HTR-8/SVneo (cell line): ENCODE measurements around the gene SHISA3.

Experiments used
- DNase-seq: peaks from one replicate; pipeline ENCODE4 v3.0.0; 2011; ENCODE audit warnings: low spot score, mixed read lengths; ENCODE audit not compliant: insufficient read length
- FAIRE-seq: peaks from 2 replicates; lab custom pipeline; 2011; peaks lifted over from hg19 to GRCh38; lab: Jason Lieb, UNC

Gene SHISA3

DNA sequence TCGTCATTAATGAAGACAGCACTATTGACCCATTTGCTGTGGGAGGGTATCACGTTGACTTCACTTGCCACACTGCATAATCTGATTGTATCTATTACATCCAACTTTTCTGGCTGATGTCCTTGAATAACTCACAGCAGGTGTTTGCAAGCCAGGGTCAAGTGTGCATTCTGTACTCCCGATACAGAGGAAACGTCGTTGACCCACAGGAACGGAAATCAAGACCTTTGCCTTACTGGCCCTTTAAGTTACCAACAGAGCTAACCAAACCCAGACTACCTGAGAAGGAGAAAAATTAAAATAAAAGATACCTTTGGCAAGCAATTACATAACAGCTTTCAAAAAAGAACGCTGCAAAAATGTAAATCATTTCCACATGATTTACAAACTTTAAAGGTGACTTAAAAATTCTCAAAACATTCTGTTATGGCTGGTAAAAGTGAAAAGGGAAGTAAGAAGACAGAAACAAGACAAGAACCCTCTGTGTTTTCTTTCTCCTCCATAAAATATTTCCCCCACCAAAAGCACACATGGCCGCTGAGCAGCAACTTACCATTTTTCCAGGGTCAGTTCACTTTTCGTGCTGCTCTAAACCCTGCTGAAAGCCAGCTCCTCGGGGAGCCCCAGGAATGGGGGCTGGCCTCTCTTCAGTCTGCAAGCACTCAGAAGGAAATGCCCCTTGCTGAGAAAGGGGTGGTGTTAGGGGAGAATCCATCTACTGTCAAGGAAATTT lies 6.5 kb upstream of the SHISA3 start:
- FAIRE-seq, result no peak
- no peak for DNase-seq

DNA sequence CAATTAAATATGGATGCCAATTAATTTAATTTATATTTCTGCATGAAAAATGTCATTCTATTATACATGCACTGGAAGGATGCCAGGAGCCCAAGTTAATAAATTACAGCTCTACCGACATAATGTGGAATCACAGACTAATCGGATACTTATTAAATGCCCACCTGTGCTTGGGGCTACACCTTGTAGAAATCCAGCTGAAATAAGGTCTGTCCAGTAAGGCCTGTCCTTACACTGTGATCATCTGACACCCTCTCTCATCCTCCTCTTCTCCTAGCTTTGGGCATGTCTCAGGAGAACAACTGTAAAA lies 6.0 kb upstream of the SHISA3 start:
- FAIRE-seq, result no peak
- no peak for DNase-seq

DNA sequence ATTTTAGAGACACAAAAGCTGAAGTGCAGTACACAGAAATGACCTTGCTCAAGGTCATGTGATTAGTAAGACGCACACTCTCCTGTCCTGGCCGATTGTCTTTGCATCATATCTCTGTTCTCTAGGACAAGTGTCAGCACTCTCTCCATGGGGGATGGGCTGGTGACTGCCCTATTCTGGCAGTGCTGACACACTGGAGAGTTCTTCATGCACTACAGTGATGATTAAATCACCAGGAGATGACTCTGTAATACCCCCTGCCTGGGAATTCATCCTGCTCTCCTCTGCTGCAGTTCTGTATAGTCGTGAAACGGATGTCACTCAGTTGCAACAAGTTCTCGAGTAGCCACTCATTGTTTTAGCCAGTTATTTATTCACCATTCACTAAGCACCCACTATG lies 5.3 kb upstream of the SHISA3 start:
- DNase-seq (no peak), FAIRE-seq (no peak)

- no peak for FAIRE-seq
- no peak for DNase-seq
These were observed 4.9 kb upstream of the SHISA3 start for GRCh38 chr4:42392436-42392835.

- FAIRE-seq, result no peak
- no peak for DNase-seq
These were observed 1.7 kb upstream of the SHISA3 start for GRCh38 chr4:42395595-42395994.

DNA sequence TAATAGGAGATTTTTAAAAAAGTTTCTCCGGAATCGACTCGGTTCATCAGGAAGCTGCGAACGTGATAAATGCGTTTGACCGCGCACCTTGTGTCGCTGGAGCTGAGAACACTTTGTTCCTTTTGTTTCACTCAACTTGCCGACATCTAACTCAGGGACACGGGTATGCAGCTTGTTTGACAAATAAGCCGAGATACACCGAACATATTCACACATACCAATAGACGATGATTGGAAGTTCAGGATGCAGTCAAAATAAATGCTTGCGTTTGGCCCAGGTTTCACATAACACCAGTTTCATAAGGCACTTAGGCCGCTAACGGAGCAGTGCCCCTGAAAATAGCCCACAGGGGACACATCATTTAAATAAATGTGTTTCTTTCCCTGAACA lies 932 bp upstream of the SHISA3 start:
- FAIRE-seq (no peak), DNase-seq (no peak)

DNA sequence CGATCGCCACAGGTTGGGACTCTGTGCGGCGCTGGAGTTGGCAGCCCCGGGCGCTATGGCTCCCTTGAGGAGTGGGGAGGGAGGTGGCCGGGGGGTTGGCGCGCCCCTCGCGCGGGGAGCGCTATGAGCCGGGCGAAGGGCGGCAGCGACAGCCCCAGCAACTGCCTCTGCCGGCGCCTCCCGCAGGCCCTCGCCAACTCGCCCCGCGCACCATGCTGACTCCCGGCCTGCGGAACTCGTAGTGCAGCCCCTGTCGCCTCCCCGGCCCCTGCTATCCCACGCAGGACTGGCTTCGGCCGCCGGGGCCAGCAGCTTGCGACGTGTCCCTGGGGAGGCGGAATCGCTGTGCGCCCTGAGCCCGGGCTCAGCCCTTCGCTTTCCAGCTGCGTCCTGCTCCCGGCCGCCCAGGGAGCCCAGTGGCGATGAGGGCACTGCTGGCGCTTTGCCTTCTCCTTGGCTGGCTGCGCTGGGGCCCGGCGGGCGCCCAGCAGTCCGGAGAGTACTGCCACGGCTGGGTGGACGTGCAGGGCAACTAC lies 415 bp downstream of the SHISA3 start:
- DNase-seq (peak; percentile 20), FAIRE-seq (no peak)

DNA sequence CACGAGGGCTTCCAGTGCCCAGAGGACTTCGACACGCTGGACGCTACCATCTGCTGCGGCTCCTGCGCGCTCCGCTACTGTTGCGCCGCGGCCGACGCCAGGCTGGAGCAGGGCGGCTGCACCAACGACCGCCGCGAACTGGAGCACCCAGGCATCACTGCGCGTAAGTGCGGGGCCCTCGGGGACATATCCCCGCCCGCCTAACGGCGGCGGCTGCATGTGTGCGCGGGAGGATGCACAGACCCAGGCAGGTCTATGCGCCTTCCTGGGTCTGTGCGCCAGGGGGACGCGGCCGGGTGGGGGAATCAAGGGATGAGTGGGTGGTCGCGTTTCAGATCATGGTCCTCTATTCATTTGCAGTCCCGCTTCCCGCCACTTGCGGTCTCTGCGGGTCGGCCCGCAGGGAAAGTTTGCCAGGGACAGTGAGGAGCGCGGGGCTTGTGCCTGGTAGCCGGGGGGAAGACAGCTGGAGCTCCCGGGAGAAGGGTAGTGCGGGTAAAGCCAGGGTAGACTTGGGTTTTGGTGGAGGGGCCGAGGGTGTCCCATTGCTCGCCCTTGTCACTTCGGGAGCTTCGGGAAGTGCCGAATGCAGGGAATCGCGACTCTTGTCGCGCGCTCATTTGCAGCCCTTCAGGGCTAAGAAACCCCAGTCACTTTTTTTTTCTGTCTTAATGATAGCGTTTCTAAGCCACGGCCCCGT lies 1.0 kb downstream of the SHISA3 start:
- no peak for DNase-seq

GRCh38 chr4:42398871-42399331 lies 1.6 kb downstream of the SHISA3 start:
- no peak for FAIRE-seq
- no peak for DNase-seq

More for the DNA sequence above, 1.0 kb downstream of the SHISA3 start:
- no peak for FAIRE-seq

GRCh38 chr4:42399393-42399792 lies 2.1 kb downstream of the SHISA3 start:
- no peak for FAIRE-seq
- DNase-seq, result no peak

DNA sequence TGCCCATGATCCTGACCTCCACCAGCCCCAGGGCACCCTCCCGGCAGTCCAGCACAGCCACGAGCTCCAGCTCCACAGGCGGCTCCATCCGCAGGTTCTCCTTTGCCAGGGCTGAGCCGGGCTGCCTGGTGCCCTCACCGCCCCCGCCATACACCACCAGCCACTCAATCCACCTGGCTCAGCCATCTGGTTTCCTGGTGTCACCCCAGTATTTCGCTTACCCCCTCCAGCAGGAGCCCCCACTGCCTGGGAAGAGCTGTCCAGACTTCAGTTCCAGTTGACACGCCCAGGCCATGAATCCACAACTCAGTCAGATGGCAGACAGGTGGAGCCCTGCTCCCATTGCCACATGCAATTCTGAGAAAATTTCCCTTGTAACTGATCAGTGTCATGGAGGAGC lies 3.9 kb downstream of the SHISA3 start:
- FAIRE-seq, result no peak
- no peak for DNase-seq

DNA sequence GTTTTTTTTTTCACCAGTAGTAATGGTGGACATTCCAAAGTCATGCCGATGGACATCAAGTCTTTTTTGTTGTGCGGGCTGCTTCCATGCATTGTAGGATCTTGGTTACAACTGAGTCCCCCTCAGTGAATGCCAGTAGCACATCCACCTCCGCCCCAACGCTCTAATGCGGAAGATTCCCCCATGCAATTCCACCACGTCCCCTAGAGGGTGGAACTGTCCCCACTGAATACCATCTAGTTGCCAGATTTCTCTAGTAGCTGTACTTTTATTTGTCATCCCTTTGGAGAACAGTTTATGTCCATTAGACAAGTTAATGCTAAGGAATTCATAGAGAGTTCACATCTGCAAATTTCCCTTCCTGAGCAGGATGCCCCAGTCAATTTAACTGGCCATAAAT lies 6.7 kb downstream of the SHISA3 start:
- DNase-seq, result no peak
- no peak for FAIRE-seq

DNA sequence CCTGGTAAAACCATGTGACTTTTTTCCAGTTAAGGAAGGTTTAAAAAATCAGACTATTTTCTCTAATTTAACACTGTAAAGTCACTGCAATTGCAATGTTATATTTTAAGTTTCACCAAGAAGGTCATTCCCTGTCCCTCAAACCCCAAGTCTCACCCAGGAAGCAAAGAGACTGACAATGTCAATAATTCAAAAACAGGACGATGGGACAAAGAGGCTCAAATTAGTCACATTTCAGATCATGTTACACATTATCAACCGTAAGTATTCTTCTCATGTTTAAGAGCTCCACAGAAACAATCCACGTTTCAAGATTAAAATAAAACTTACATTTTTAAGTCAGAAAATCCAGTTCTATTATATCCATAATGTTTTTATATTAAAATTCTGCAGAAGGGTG lies 13.2 kb downstream of the SHISA3 start:
- FAIRE-seq, result no peak
- DNase-seq, result no peak

- DNase-seq (no peak), FAIRE-seq (no peak)
These were observed 14.5 kb downstream of the SHISA3 start for GRCh38 chr4:42411803-42412202.

DNA sequence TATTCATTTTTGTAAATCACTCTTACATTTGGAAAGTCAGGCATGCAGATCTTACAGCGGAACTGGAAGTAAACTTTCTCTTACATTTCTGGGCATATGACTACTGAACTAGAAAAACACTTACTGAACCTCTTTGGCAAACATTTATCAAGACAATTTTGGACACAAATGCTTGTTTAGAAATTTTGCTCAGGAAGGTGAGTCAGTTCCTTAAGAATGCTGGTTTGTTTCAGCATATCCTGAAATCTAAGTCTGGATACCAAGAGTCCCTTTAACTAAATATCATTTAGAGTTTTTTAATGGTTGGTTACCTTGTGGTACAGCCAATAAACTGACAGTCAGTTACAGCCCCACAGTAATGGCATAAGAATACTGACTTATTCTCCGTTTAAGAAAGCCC lies 15.0 kb downstream of the SHISA3 start:
- FAIRE-seq (no peak), DNase-seq (peak; percentile 24)

DNA sequence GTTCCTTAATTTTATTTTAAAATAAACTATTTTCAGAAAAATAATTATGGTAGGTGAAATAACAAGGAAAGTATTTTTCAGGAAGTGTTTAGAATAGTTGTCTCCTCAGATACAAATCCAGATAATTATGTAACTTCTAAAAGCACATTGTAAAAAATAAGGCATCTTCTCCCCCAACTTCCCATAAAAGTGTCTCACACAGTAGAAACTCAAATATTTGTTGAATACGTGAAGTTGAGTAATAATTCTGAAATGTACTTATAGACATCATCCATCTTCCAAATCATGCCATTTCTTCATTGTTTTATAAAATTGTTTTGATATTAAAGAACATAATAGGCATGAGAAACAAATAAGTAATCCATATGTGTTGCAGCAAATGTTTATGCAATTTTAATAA lies 18.0 kb downstream of the SHISA3 start:
- no peak for FAIRE-seq
- no peak for DNase-seq

GRCh38 chr4:42416017-42416416 lies 18.7 kb downstream of the SHISA3 start:
- DNase-seq (no peak), FAIRE-seq (no peak)

GRCh38 chr4:42417550-42417949 lies 20.3 kb downstream of the SHISA3 start:
- no peak for FAIRE-seq
- no peak for DNase-seq

- DNase-seq (no peak), FAIRE-seq (no peak)
These were observed 22.9 kb downstream of the SHISA3 start for GRCh38 chr4:42420140-42420539.

- FAIRE-seq, result no peak
These were observed 28.1 kb downstream of the SHISA3 start for GRCh38 chr4:42425146-42426065.

GRCh38 chr4:42428036-42428435 lies 30.7 kb downstream of the SHISA3 start:
- DNase-seq (no peak), FAIRE-seq (no peak)

More at GRCh38 chr4:42425146-42426065, 28.1 kb downstream of the SHISA3 start:
- DNase-seq, result no peak
